Activated naive CD4-positive, alpha-beta T cell treated with anti-CD3 and anti-CD28 coated beads, Interleukin-2, amount 10 ng/mL, durations not matched to agents 7 days and 5 days (primary cell): ENCODE measurements around the gene DENND1A.
"Not testable (repeated sequence)": the region's sequence is repeated elsewhere in the genome, so short reads cannot be mapped to it uniquely, and the experiment has no call there.

ENCODE experiments used
- CTCF ChIA-PET: fragments of 350-600 bp; sonication (Branson Sonifier 250); formaldehyde crosslinking; loops from one replicate; lab custom pipeline; 2021; ENCODE audit warnings: antibody characterized with exemption; lab: Charles Lee
- DNase-seq: peaks from one replicate; pipeline ENCODE4 v3.0.0-alpha.2; 2020
- H3K27ac Mint-ChIP-seq: one replicate; pipeline ENCODE4 v1.8.0; 2021; ENCODE audit warnings: mild to moderate bottlenecking, moderate library complexity, mixed read lengths
- H3K27me3 Mint-ChIP-seq: one replicate; pipeline ENCODE4 v1.8.0; 2021; ENCODE audit warnings: mild to moderate bottlenecking, mixed read lengths
- H3K36me3 Mint-ChIP-seq: one replicate; pipeline ENCODE4 v1.8.0; 2021; ENCODE audit warnings: mixed read lengths
- H3K4me1 Mint-ChIP-seq: one replicate; pipeline ENCODE4 v1.8.0; 2021; ENCODE audit warnings: mixed read lengths
- H3K4me3 Mint-ChIP-seq: one replicate; pipeline ENCODE4 v1.8.0; 2021; ENCODE audit warnings: mild to moderate bottlenecking, moderate library complexity, mixed read lengths
- H3K9me3 Mint-ChIP-seq: one replicate; pipeline ENCODE4 v1.8.0; 2021; ENCODE audit warnings: mixed read lengths

The DENND1A gene

GRCh38 chr9:123406691-123407216, 523.2 kb downstream of the DENND1A start:
- Mint-ChIP-seq H3K4me3 (no peak overlapping the region), H3K27me3 (no peaks in the 10 kb centered on the region), H3K27ac (no peak overlapping the region), H3K36me3 (no peaks in the 10 kb centered on the region), H3K4me1 (no peaks in the 10 kb centered on the region), H3K9me3 (no peaks in the 10 kb centered on the region)
- DNase-seq = no peak
- CTCF ChIA-PET = no interaction called here

GRCh38 chr9:123406016-123406415, 523.9 kb downstream of the DENND1A start:
- no peaks in the 10 kb centered on the region for H3K4me1 Mint-ChIP-seq
- CTCF ChIA-PET = no interaction called here
- DNase-seq = no peak
- no peak overlapping the region for H3K27ac Mint-ChIP-seq
- no peaks in the 10 kb centered on the region for H3K27me3 Mint-ChIP-seq
- no peaks in the 10 kb centered on the region for H3K36me3 Mint-ChIP-seq
- H3K4me3 Mint-ChIP-seq = no peak overlapping the region
- H3K9me3 Mint-ChIP-seq = no peaks in the 10 kb centered on the region

- no peak for DNase-seq
- Mint-ChIP-seq H3K4me1 (no peaks in the 10 kb centered on the region), H3K36me3 (no peaks in the 10 kb centered on the region), H3K9me3 (no peaks in the 10 kb centered on the region), H3K4me3 (no peak overlapping the region), H3K27me3 (no peaks in the 10 kb centered on the region), H3K27ac (no peak overlapping the region)
- CTCF ChIA-PET = interaction anchor here (1.7 kb wide), 1 partner anchor 637 kb away, joined by 5 read pairs; no protein-coding TSS in a partner anchor
These were observed 526.9 kb downstream of the DENND1A start for GRCh38 chr9:123402981-123403509.

- CTCF ChIA-PET = interaction anchor here (0.7 to 1.7 kb wide), 2 partner anchors 638 to 640 kb away, joined by 4 to 5 read pairs; no protein-coding TSS in a partner anchor
- Mint-ChIP-seq H3K27me3 (no peaks in the 10 kb centered on the region), H3K27ac (no peak overlapping the region), H3K9me3 (no peaks in the 10 kb centered on the region), H3K4me1 (no peaks in the 10 kb centered on the region), H3K36me3 (no peaks in the 10 kb centered on the region), H3K4me3 (no peak overlapping the region)
- no peak for DNase-seq
These were observed 527.9 kb downstream of the DENND1A start for GRCh38 chr9:123401879-123402513.

GRCh38 chr9:123400926-123401503, 528.9 kb downstream of the DENND1A start:
- Mint-ChIP-seq H3K9me3 (no peaks in the 10 kb centered on the region), H3K27ac (no peak overlapping the region), H3K4me1 (no peaks in the 10 kb centered on the region), H3K36me3 (no peaks in the 10 kb centered on the region), H3K27me3 (no peaks in the 10 kb centered on the region), H3K4me3 (no peak overlapping the region)
- DNase-seq = no peak
- CTCF ChIA-PET = interaction anchor here (0.6 to 1.6 kb wide), 3 partner anchors 22 to 641 kb away, joined by 3 to 4 read pairs (median 4); no protein-coding TSS in a partner anchor

GRCh38 chr9:123399803-123400378, 530.0 kb downstream of the DENND1A start:
- Mint-ChIP-seq H3K9me3 (no peaks in the 10 kb centered on the region), H3K4me3 (no peak overlapping the region), H3K36me3 (no peaks in the 10 kb centered on the region), H3K27ac (no peak overlapping the region), H3K4me1 (no peaks in the 10 kb centered on the region), H3K27me3 (no peaks in the 10 kb centered on the region)
- CTCF ChIA-PET = interaction anchor here (1.2 to 1.6 kb wide), 4 partner anchors 9 to 23 kb away, joined by 3 to 4 read pairs (median 4); no protein-coding TSS in a partner anchor
- DNase-seq = peak; percentile 41

- not testable (repeated sequence) for DNase-seq, H3K4me3 Mint-ChIP-seq, H3K9me3 Mint-ChIP-seq, H3K4me1 Mint-ChIP-seq, H3K27me3 Mint-ChIP-seq, H3K36me3 Mint-ChIP-seq, H3K27ac Mint-ChIP-seq
- CTCF ChIA-PET = interaction anchor here (0.6 to 1.3 kb wide), 3 partner anchors 11 to 217 kb away, joined by 3 to 4 read pairs (median 3); no protein-coding TSS in a partner anchor
These were observed 531.0 kb downstream of the DENND1A start for GRCh38 chr9:123398938-123399337.

GRCh38 chr9:123397975-123398374, 532.0 kb downstream of the DENND1A start:
- H3K4me3 Mint-ChIP-seq = no peak overlapping the region
- CTCF ChIA-PET = interaction anchor here (0.8 kb wide), 1 partner anchor 10 kb away, joined by 3 read pairs; no protein-coding TSS in a partner anchor
- DNase-seq = no peak
- H3K36me3 Mint-ChIP-seq = no peaks in the 10 kb centered on the region
- no peaks in the 10 kb centered on the region for H3K4me1 Mint-ChIP-seq
- no peak overlapping the region for H3K27ac Mint-ChIP-seq
- H3K27me3 Mint-ChIP-seq = no peaks in the 10 kb centered on the region
- H3K9me3 Mint-ChIP-seq = no peaks in the 10 kb centered on the region

- Mint-ChIP-seq H3K27ac (no peak overlapping the region), H3K4me3 (no peak overlapping the region), H3K36me3 (no peaks in the 10 kb centered on the region), H3K4me1 (no peaks in the 10 kb centered on the region), H3K9me3 (no peaks in the 10 kb centered on the region), H3K27me3 (no peaks in the 10 kb centered on the region)
- DNase-seq = no peak
- CTCF ChIA-PET = interaction anchor here (1.0 to 1.4 kb wide), 2 partner anchors 10 to 42 kb away, joined by 3 to 4 read pairs; no protein-coding TSS in a partner anchor
These were observed 534.0 kb downstream of the DENND1A start for GRCh38 chr9:123395689-123396511.

- H3K36me3 Mint-ChIP-seq = no peaks in the 10 kb centered on the region
- no peaks in the 10 kb centered on the region for H3K27me3 Mint-ChIP-seq
- H3K4me3 Mint-ChIP-seq = no peak overlapping the region
- CTCF ChIA-PET = no interaction called here
- H3K9me3 Mint-ChIP-seq = no peaks in the 10 kb centered on the region
- H3K4me1 Mint-ChIP-seq = no peaks in the 10 kb centered on the region
- no peak overlapping the region for H3K27ac Mint-ChIP-seq
- DNase-seq = no peak
These were observed 534.6 kb downstream of the DENND1A start for GRCh38 chr9:123395276-123395688.

- Mint-ChIP-seq H3K9me3 (no peaks in the 10 kb centered on the region), H3K4me1 (no peaks in the 10 kb centered on the region), H3K27ac (no peak overlapping the region), H3K4me3 (no peak overlapping the region), H3K36me3 (no peaks in the 10 kb centered on the region), H3K27me3 (no peaks in the 10 kb centered on the region)
- DNase-seq = no peak
- CTCF ChIA-PET = no interaction called here
These were observed 535.4 kb downstream of the DENND1A start for GRCh38 chr9:123394291-123395235.

- Mint-ChIP-seq H3K4me1 (no peaks in the 10 kb centered on the region), H3K27me3 (no peaks in the 10 kb centered on the region), H3K9me3 (no peaks in the 10 kb centered on the region), H3K4me3 (no peak overlapping the region), H3K36me3 (no peaks in the 10 kb centered on the region), H3K27ac (no peak overlapping the region)
- CTCF ChIA-PET = no interaction called here
- DNase-seq = no peak
These were observed 537.1 kb downstream of the DENND1A start for GRCh38 chr9:123392802-123393201.

- CTCF ChIA-PET = interaction anchor here (0.9 kb wide), 1 partner anchor 8 kb away, joined by 4 read pairs; no protein-coding TSS in a partner anchor
- Mint-ChIP-seq H3K27me3 (no peaks in the 10 kb centered on the region), H3K9me3 (no peaks in the 10 kb centered on the region)
These were observed 538.0 kb downstream of the DENND1A start for GRCh38 chr9:123391946-123392345.

More at GRCh38 chr9:123391946-123392345, 538.0 kb downstream of the DENND1A start:
- Mint-ChIP-seq H3K4me3 (no peak overlapping the region), H3K36me3 (no peaks in the 10 kb centered on the region), H3K4me1 (no peaks in the 10 kb centered on the region), H3K27ac (no peak overlapping the region)
- no peak for DNase-seq
